ENCODE results near the gene TFEC.

Gene TFEC

GRCh38 chr7:115920367-115920766, 110.2 kb downstream of the TFEC start:
- no peak for DNase-seq

DNA sequence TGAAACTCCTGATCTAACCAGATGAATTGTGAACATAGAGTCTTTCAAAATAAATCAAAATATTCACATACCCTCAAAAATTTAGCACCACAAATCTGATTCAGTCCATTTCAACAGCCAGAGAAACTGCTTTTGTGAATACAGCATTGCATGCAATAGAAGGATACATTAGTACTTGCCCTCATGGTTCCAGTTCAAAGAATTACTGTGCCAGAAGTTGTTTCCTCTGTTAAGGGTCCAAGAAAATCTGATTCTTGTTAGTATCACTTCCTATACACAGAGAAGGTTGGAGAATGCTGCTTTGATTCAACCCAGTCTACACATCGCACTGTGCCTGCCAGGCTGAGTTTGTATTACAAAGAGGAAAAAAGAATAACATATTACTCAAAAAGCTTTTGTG, 115.6 kb downstream of the TFEC start:
- DNase-seq: no peak

DNA sequence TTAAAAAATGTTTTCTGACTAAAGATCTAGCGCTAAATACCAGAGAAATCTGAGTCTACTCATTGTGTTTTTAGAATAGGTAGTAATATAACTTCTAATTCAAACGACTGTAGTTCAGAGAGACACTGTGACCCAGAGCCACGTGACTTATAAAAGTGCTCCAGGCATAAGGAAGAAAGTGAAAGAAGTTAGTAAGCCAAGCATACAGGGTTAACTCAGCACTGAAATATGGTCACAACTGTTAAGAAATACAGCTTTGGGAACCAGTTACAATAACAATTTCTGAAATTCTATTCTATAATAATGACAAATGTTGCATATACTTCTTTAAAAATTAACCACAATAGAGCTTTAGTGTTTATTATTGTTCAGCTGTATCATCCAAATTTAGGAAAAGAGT, 119.1 kb downstream of the TFEC start:
- DNase-seq: no peak

- DNase-seq: peak; percentile 35
Observed at GRCh38 chr7:115910541-115911164, 119.9 kb downstream of the TFEC start.

DNA sequence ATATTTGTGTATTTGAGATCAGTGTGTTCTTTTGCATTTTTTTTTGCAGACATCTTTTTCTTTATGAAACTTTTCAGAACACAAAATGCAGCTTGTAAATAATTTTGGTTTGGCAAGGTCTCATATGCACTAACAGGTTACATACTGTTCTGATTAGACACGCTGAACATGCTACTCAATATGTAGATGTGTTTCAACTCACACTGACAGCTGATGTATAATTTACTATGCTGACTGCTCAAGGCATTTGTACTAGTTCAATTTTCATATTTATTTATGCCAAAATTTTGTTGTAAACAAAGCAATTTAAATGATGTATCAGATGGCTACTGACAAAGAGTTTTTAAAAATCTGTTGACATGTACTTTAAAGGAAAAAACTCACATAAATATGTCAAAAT, 123.8 kb downstream of the TFEC start:
- no peak for DNase-seq

DNA sequence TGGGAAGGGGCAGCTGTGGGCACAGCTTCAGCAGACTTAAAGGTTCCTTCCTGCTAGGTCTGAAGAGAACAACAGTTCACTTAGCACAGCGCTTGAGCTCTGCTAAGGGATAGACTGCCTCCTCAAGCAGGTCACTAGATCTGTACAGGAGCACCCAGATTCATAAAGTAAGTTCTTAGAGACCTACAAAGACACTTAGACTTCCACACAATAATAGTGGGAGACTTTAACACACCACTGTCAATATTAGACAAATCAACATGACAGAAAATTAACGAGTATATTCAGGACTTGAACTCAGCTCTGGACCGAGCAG, 140.9 kb downstream of the TFEC start:
- no peak for DNase-seq

- no peak for DNase-seq
Observed at GRCh38 chr7:115888981-115889668, 141.4 kb downstream of the TFEC start.

DNA sequence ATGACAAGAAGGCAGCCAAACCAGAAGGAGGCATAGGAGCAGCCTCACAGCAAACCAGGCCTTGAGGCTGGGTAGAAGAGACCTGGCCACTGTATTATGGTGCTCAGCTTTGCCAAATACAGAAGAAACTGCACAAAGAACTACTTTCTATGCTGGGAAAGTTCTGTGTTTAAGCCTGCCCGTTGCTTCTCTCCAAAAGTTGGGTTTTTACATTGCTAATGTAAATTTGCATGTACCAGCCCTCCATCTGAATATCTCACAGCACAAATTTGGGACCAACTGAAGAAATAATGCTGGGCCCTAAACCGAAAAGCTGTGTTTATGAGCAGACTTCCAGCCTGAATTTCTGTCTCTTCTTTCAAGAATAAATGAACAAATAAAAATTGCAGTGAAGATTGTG, 145.0 kb downstream of the TFEC start:
- DNase-seq: no peak
